NCI-H1694 (cell line): ENCODE measurements around the gene BMAL2.
A peak's percentile ranks its signal among the peaks of the same experiment; 100 is the strongest.

Experiments used
- DNase-seq: peaks from one replicate; lab custom pipeline; 2025; lab: John Stamatoyannopoulos, UW

BMAL2 gene, protein sequence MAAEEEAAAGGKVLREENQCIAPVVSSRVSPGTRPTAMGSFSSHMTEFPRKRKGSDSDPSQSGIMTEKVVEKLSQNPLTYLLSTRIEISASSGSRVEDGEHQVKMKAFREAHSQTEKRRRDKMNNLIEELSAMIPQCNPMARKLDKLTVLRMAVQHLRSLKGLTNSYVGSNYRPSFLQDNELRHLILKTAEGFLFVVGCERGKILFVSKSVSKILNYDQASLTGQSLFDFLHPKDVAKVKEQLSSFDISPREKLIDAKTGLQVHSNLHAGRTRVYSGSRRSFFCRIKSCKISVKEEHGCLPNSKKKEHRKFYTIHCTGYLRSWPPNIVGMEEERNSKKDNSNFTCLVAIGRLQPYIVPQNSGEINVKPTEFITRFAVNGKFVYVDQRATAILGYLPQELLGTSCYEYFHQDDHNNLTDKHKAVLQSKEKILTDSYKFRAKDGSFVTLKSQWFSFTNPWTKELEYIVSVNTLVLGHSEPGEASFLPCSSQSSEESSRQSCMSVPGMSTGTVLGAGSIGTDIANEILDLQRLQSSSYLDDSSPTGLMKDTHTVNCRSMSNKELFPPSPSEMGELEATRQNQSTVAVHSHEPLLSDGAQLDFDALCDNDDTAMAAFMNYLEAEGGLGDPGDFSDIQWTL

DNA sequence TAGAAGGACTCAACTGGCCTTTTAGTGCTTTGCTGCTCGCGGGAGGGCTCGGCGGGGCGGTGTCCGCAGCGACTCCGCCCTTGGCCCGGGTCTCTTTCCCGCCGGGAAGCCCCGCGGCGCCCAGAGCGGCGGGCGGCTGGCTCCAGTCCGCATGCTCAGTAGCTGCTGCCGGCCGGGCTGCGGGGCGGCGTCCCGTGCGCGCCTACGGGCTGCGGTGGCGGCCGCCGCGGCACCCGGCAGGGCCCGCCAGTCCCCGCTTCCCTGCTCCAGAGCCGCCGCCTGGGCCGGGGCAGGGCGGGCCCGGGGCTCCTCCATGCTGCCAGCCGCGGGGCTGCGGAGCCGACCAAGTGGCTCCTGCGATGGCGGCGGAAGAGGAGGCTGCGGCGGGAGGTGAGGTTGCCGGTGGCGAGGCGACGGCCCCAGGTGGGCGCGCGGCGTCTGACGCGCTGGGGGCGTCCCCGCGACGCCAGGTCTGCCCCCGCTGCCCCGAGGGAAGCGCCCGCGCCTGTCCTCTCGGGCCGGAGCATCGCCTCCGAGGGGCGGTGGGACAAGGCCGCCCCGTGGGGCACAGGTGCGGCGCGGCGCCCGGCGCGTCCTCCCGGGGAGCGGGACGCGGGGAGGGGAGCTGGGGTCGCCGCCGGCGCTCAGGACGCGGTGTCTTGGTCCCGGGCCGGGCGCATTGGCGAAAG is at the start of gene BMAL2:
Gene BMAL2 (plus strand): TSS at position 123 of the 689 bp plus-strand sequence. CDS start 237 bp downstream, at position 360.
- DNase-seq, result peak; percentile 33

DNA sequence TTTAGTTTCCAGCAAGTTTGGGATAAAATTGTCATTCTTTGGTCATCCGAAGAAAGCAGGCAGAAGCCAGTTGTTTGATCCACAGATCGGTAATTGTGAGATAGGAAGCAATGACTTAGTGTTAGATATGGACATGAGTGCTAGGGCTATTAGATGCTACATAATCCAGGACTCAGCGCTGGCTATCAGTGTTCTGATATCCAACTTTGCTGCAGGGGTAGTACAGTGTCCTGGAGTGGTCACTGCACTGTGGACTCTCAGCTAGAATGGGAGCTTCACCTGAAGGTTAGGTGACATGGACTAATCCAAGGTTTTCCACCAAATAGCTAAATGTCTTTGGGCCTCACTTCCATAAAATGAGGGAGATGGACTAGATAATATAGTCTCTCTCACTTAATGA is 48.6 kb upstream of the BMAL2 start:
- no peak for DNase-seq

DNA sequence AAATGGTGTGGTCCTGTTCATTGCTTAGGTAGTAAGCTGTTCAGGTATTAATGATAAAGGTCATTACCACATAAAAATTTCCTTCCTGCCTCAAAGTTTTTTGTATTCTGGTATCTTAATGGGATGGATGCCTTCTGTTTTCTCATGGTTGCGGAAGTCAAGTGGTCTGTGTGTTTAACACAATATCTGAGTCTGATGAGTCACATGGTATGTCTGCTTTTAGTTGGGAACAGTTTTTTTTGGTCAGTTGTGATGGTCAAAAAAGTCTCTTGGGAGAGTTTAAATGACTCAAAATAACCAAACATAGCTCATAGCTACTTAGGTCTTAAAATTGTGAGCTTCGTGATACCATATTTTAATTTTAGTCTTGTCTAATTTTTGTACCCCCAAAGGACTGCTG is 47.9 kb upstream of the BMAL2 start:
- DNase-seq, result no peak

DNA sequence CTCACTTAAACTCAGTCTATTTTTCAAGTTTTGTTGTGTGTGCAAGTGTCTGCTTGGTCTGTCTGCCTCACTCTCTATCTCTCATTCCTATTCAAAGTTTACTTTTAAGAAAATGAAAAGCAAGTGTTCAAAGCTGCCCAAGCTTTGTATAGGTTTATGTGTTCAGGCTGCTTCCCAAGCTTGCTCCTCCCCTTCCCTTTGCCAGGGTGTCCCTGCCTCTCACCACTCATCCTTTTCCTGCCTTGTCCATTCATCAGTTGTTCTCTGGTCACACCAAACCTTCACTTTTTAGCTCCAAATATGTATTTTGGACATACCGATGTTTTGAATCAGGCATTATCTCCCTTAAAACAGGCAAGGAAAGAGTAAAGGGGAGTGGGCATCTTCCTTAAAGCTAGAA is 47.2 kb upstream of the BMAL2 start:
- no peak for DNase-seq

DNA sequence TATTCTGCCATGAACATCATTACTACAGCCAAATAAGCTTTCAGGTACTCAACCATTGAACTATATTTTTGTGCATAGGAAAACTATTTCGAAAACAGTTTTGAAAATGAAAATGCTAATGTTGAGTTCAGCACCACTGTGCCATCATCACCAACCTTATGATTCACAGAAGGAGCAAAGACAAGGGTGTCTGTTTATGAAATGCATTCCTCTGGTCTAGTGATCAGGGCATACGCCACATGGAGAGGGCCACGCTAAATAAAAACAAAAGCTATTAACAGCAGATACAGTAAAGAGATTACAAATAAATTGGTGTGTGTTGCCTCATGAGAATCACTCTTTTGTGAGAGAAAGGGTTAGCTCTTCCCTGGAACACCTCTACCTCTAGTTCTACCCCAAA is 43.2 kb upstream of the BMAL2 start:
- no peak for DNase-seq

DNA sequence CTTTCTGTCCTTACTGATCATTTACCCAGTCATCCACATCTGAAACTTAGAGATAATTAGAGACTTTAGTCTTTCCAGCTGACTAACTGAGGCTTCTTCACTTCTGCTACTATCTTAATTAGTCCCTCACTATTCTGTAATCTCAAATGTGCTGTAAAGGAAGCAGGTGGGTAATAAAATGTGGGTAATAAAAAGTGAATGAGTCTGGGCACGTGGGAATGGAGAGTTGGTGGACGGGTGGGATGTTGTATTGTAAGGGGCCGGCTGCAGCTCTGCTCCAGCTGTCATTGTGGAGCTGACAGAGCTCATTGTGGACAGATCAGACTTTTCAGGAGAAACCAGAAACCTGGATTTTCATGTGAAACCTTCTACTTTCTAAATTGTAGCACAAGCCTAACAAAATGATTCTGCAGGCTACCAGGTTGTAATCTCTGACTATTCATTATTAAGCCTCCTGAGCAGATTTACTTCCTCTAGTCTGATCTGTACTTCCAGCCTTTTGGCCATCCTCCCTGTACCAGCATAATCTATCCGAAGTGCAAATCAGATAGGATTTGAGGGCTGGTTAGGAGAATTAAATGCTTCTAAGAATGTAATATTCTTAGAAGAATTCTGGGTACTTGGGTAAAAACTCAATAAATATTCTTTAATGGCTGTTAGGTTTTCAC is 42.0 kb upstream of the BMAL2 start:
- DNase-seq, result no peak

DNA sequence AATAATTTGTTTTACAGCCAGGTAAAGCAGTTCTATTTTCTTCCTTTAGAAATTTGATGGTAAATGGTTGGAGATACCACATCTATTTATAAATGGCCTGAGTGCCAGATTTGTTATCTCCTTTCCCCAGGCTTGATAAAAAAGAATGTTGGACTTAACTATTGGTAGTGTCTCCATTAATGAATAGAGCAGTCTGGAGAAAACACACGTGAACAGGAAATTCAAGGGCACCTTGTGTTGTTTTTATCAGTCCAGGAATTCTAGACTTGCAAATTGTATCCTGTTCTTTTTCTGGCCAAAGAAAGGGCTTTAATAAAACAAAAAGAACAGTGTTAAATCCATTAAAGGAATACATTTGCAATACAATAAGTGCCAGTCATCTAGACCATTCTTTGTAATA is 40.8 kb upstream of the BMAL2 start:
- no peak for DNase-seq

DNA sequence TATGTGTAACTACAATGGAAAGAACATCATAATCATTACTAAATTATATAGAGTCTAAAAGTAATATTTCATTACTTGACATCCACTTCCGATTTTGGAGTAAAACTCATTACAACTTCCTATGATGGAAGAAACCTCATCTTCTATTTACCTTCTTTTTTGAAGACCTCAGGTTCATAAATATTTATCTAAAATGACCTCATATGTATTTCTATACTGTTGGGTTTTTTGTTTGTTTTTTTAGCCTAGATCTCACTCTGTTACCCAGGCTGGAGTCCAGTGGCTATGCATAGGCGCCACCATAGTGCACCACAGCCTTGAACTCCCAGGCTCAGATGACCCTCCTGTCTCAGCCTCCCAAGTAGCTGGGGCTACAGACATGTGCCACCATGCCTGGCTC is 39.9 kb upstream of the BMAL2 start:
- no peak for DNase-seq

DNA sequence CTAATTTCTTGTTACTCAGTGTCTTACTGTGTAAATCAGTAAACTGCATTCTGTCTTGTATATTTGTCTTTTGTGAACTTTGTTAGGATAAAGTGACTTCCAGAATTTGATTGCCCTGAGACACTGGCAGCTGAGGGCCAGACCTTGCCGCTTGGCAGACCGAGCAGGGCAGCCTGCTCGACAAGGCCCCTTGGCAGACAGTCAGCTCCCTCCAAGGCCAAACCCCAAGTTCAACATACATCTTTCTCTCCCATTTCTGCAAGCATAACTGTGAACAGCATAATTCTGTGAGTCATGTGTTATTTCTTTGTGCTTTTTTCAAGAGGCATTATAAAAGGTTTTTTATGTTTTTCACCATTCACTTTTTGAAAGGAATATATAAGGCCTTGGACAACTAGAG is 39.2 kb upstream of the BMAL2 start:
- DNase-seq, result no peak

DNA sequence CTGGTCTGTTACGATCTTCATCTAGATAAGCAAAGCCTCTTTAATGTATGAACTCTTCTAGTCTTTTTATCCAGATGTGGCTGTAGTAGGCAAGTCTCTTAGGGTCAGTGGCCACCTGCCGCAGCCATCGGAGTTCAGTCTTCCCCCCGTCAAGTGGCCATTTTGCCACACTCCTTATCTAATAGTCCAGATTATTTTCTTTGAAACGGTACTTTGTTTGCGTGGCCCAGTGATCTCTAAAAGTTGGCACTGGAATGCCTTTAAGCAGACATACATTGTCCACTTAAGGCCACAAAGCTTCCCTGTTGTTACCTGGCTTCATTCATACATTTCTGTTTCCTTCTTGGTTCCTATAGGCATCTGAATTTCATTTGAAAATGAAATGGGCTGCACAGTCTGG is 36.0 kb upstream of the BMAL2 start:
- DNase-seq, result no peak

DNA sequence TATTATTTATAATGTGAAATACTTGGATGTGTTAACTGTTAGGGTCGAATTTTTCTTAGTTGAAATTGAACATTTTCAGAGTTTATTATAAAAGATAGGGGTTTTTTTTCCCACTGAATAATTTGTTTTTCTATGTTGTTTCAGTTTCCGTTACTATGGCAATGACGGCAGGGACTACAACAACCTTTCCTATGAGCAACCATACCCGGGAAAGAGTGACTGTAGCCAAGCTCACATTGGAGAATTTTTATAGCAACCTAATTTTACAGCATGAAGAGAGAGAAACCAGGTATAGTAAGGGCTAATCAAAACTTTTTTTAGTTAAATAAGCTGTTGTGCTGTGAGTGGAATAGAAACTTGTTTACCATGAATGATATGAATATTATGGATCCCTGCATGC is 35.1 kb upstream of the BMAL2 start:
- no peak for DNase-seq

DNA sequence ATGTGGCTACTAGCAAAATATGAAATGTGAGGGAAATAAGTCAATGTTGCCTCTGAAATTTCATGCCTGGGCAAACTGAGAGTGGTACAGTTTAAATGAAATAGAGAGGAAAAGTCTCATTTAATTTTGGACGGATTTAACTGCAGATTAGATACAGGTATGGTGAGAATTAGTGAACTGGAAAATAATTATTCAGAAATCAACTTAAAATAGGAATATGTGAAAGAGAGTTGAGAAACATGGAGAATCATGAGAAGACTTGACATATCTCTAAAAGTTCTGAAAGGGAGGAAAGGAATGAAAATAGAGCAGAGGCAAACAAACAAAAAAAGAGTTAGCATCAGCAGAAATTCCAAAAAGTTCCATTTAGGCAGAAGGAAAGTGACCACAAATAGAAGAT is 33.5 kb upstream of the BMAL2 start:
- no peak for DNase-seq

DNA sequence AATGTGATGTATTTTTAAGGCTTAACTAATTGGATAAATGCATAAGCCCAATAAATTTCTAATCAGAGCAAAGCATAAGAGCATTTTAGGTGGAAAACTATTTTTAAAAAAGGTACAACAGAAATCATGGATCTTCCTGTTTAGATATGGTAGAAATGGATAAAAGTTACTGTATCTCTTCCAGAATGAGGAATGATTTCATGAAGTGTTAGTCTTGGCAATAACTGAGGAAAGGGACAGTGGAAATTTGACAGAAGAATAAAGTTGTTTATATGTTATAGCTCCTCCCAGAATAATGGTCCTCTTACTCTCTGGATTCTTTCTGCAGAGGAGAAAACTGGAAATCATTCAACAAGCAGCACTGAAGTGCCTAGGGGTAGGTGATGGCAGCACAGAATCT is 32.4 kb upstream of the BMAL2 start:
- DNase-seq, result no peak

DNA sequence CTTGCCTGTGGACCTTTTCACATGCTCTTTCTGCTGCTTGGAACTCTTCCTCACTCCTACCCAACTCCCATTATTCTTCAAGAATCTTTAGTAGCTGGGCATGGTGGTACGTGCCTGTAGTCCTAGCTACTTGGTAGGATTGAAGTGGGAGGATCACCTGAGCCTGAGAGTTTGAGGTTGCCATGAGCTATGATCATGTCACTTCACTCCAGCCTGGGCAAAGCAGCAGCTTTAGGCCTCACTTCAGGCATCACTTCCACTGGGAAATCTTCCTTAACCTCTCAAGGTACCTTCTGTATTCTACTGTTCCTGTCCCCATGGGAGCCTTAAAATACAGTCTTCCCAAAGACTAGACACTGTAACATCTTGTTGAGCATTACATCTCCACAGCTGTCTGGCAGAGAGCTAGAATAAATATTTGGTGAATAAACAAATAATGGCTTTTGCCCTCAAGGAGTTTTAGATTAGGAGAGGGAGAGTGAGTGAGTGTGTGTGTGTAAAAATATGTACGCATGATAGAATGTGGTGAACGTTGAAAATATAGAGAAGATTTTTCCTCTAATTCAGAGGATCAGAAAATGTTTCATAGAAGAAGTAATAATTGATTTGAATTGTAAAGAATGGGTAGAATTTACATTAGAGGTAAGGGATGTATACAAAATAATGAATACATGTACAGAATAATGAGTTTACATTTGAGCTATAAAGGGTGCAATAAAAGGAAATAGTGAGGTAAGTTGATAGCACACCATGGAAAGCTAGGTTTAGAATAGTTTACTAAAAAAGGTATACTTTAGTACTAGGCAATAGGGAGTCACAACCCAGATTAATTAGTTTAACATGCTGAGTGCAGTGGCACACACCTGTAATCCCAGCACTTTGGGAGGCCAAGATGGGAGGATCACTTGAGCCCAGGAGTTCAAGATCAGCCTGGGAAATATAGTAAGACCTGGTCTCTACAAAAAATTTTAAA is 29.2 kb upstream of the BMAL2 start:
- no peak for DNase-seq

DNA sequence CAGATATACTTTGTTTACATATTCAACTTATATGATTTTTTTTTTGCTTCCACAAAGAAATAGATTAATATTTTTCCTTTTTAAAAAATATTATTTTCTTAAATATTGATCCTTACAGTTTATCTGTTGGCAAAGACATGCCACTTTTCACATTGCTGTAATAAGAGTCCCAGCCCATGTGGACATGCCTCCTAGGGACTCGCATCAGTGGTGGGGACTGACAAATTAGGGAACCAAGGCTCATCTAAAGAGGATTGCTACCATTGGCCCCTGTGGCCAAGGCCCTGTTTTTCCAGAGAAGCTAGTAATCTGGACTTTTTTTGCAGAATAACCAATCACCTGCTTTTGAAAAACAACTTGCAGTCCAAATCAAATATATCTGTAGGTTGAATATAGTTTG is 27.8 kb upstream of the BMAL2 start:
- DNase-seq, result no peak

DNA sequence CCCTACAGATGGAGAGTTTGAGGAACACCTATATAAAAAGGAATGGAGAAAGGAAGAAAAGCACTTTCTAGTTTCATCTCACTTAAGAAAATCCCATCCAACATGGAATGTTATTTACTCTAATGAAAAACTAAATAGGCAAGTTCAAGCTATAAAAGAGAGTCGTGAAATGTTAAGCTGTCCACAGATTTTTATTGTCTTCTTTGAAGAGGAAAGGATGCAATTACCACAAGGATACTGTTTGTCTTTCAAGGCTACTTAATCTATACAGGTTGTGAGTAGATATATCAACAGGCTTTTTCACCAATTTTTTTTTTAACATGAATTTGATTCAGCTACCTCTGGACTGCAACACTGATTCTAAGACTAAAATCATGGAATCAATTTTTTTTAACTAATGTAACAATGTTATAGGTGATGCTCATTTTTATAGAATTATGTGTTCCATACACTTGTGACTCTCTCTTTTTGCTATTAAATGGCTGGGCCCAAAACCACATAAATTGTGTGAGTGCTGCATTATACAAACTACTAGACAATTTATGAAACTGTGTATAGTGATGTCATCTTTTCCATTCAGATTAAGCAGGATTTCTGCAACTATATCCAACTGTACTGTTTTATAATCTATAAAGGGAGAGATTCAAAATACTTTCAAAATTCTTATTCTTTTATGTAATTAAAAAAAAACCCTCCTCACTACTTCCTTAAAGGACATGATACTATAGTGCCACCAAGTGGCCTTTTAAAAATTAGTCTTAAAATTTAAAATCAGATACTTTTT is 26.8 kb upstream of the BMAL2 start:
- DNase-seq, result peak; percentile 4

DNA sequence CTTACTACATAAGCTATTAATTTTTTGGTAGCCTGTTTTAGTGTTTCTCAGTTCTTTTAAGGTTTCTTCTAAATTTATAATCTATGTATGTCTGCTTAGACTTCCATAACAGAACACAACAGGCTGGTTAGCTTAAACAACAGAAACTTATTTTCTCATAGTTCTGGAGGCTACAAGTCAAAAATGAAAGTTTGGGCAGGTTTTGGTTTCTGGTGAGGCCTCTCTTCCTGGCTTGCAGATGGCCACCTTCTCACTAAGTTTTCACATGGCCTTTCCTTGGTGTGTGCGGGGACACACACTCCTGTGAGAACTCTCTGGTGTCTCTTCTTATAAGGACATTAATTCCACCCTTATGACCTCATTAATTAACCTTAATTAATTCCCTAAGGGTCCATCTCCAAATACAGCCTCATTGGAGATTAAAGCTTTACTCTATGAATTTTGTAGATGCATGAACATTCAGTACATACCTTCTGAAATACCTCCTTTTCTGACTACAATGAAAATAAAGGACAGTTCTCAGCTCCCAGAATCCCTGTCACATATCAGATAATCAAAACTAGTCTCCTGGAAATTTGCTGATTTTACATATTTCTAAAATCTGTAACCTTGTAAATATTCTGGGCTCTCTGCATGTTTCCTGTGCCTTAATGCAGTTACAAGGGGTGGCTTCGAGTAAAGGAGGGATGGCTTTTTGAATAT is 23.2 kb upstream of the BMAL2 start:
- no peak for DNase-seq

DNA sequence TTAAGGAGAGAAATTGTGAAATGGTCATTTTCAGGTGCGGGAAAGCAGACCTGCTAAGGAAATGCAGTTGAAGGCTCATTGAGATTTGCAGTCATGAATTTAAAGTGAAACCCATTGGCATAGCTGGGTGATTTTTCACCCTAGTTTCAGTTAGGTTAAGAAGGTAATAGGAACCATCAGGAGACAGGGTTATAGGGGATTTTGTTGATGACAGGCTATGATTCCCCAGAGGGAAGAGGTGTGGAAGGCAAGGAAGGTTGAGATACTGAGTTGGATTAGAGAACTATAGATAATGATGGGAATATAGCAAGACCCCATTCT is 22.7 kb upstream of the BMAL2 start:
- DNase-seq, result no peak

DNA sequence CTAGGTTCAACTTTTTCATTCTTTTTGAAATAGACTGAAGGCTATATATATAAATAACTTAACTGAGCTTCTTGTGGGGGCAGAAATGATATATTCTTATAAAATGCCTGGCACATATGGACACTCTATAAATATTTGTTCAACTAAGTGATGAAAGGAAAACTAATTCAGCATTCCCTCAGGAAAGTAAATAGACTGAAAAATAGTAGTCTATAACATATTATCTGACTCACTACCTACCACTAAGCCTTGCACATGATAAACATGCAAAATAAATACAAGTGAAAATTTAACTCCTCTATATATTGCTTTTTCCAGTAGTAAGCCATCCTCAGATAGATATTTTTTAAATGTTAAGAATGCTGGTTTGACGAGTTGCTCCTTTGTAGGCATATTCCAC is 15.7 kb upstream of the BMAL2 start:
- no peak for DNase-seq

DNA sequence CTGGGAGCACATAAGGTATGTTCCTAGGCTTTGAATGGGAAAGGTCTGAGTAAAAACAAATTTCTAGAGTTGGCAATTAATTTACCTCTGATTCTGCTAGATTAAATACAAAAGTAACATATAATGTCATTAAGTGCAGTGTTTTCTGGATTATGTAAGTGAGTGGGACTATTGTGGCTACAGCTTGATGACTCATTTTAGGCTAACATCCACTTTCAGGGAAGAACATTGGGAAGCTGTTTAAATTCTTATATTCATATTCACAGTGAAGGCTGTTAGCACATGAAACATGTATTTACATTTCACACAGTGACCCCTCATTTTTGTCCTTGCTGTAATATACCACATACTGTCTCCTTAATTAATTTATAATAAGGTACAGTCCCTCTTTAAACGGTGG is 13.2 kb upstream of the BMAL2 start:
- DNase-seq, result no peak
